GM23338 (cell line): ENCODE measurements around the gene CERS1.

Experiments
- JUNB ChIP-seq: IDR thresholded peaks from one replicate; pipeline ENCODE4 v1.6.1; 2016; ENCODE audit warnings: antibody characterized with exemption; ENCODE audit not compliant: unreplicated experiment
- POLR2AphosphoS5 ChIP-seq: IDR thresholded peaks from 2 replicates; pipeline ENCODE4 v1.6.1; 2016; ENCODE audit warnings: antibody characterized with exemption, low read depth
- TF ChIP-seq, protein P1 (sequence below), 2 experiments: fragments of 200-600 bp in 1 of 2; sonication (generic) in 1 of 2; conservative IDR thresholded peaks; 2 replicates each; pipeline versions ENCODE4 v1.5.1 to v1.6.1; 2016 to 2017; ENCODE audit warnings: antibody characterized with exemption in 2 of 2, low read depth in 2 of 2, mild to moderate bottlenecking in 2 of 2, moderate library complexity in 1 of 2

- TF ChIP-seq POLR2AphosphoS5, result no peak
- TF ChIP-seq JUNB, result no peak
- TF ChIP-seq, protein P1, sequence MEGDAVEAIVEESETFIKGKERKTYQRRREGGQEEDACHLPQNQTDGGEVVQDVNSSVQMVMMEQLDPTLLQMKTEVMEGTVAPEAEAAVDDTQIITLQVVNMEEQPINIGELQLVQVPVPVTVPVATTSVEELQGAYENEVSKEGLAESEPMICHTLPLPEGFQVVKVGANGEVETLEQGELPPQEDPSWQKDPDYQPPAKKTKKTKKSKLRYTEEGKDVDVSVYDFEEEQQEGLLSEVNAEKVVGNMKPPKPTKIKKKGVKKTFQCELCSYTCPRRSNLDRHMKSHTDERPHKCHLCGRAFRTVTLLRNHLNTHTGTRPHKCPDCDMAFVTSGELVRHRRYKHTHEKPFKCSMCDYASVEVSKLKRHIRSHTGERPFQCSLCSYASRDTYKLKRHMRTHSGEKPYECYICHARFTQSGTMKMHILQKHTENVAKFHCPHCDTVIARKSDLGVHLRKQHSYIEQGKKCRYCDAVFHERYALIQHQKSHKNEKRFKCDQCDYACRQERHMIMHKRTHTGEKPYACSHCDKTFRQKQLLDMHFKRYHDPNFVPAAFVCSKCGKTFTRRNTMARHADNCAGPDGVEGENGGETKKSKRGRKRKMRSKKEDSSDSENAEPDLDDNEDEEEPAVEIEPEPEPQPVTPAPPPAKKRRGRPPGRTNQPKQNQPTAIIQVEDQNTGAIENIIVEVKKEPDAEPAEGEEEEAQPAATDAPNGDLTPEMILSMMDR (conservative IDR thresholded peaks at IDR 0.05; ENCODE audit: low read depth in 2 of 2), result no peak
Observed at GRCh38 chr19:18929311-18929710, 33.4 kb upstream of the CERS1 start.
